Right lung (tissue), 5 donors: ENCODE measurements around the gene AGGF1. TPM values are rescaled to one million over a fixed set of nuclear protein-coding genes. Genes with fewer than 3 reads are reported as not detected.
"Not testable (repeated sequence)": the region's sequence is repeated elsewhere in the genome, so short reads cannot be mapped to it uniquely, and the experiment has no call there.

Experiments
- DNase-seq, 2 donors: peaks; one replicate each; pipeline ENCODE4 v3.0.0-alpha.2; 2013
- polyA plus RNA-seq, 5 donors: library from polyadenylated mRNA; unstranded; fragments of 120-200 nt; gene quantifications; one replicate each; pipeline versions ENCODE4 v1.2.1 to v1.2.3, GENCODE V29; 2013; ENCODE audit warnings: inconsistent platforms in 1 of 5, low replicate concordance in 1 of 5; ENCODE audit not compliant: insufficient read length in 5 of 5, insufficient read depth in 1 of 5

The AGGF1 gene
- polyA plus RNA-seq, 5 donors = 20.6 to 33.3 (median 25.9) TPM

- no peak for DNase-seq
These were observed 12.5 kb upstream of the AGGF1 start for GRCh38 chr5:77017668-77018067.

DNA sequence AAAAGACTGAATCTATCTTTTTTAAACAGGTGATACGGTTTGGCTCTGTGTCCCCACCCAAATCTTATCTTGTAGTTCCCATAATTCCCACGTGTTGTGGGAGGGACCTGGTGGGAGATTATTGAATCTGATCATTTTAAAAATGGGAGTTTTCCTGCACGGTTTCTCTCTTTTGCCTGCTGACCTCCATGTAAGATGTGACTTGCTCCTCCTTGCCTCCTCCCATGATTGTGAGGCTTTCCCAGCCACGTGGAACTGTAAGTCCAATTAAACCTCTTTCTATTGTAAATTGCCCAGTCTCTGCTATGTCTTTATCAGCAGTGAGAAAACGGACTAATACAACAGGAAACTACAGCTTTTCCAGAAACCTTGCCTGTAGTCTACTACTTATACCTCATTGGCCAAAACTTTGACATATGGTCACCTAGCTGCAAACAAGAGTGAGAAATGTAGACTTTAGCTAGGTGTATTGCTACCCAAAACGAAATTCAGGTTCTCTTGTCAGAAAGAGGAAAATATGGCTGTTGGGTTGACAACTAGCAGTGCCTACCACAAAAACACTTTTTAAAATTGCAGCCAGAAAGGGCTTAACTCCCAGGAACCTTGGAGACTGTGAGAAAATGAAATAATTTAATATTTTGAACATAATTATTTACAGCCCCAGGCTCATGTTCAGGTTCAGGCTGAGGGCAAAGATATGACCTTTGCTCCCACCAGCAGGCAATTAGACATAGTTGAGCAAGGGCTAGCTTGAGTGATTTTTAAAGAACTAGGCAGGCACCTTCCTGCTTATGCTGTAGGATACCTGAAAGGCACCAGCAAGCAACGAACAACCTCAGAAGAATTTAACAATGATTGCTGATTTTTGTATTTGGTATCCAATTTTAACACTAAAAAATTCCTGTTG lies 7.4 kb upstream of the AGGF1 start:
- no peak for DNase-seq

- no peak for DNase-seq
These were observed 5.7 kb upstream of the AGGF1 start for GRCh38 chr5:77024490-77024889.

DNA sequence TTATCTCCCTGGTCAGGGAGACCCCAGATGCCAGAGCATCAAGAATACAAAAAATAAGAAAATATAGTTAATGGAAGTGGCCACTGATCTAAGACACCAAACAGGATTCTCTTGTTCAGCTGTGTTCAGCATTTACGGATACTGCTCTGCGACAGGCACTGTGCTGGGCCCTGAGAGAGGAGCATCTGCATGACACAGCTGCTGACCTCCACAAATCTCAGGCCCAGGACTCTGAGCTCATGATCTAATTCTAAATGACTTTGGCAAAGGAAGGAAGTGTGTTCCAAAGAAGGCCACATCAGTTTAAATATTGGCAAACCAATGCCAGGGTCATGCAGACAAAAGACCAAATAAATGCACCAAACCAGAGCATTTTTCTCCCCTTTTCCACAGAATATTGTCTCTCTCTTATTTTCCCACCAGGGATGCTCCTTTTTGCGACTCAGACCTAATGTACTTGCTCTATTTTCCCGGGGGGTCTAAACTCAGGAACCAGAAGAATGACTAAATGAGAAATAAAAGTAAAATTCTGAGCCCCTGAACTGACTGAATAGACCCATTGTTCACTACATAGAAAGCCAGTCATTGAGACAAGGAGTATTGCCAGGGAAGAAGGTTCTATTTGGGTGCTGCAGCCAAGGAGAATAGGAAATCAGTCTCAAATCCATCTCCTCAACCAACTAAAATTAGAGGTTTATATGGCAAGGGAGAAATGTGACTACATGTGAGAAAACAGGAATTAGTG lies 1.4 kb upstream of the AGGF1 start:
- DNase-seq = no peak

DNA sequence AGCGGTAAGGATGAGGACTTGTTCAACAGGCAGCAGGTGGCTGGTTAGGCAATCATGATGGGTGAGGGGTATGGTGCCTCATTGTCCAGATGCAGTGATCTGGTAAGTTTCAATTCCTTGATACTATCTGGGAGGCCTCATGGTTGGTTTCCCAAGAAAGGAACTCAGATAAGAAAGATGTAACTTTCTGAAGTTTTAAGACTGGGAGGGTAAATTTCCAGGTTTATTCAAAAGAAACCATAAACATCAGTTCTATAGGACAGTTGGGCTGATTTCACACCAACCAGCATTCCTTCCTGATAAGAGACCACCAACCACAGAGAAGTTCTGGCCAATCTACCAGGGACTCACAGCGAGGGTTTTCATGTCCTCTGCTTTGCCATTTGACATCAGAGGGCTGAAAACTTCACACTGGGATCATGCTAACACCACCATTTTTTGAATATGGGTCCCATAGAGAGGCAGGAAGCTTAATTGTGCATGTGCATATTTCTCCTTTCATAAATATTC lies 773 bp upstream of the AGGF1 start:
- DNase-seq = peak in 1 of 2 donors; percentile 0

GRCh38 chr5:77031891-77032290 lies 1.7 kb downstream of the AGGF1 start:
- DNase-seq = no peak

DNA sequence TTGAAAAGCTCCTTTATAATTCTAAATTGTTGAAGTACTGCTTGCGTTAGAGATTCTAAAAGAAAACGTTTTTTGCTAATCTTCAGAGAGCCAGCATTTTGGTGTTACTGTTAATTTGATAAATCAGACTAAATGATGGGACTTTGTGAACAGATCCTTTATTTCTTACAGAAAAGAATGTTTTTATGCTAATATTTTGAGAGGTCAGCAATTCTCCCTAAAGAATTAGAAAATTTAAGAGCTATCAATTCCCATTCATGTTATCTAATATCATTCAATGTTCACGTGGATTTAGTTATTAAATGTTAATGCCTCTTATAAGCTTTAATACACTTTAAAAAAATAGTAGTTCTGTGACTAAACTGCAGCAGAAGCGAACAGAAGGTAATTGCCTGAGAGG lies 2.4 kb downstream of the AGGF1 start:
- no peak for DNase-seq

- DNase-seq = no peak
These were observed 3.1 kb downstream of the AGGF1 start for GRCh38 chr5:77033338-77033737.

DNA sequence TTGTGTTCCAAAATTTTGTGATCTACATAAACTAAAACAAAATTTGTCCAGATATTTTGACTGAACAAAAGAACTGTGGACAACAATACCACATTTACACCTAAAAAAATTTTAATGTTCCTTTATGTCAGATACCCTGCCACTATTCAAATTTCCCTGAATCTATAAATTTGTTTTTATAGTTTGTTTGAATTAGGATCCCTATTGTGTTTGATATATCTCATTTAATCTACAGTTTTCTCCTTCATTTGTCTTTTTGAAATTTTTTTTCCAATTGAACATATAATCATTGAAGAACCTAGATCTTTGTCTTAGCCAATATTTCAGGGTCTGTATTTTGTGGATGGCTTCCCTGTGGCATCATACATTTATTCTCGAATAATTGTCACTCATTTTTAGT lies 5.7 kb downstream of the AGGF1 start:
- no peak for DNase-seq

DNA sequence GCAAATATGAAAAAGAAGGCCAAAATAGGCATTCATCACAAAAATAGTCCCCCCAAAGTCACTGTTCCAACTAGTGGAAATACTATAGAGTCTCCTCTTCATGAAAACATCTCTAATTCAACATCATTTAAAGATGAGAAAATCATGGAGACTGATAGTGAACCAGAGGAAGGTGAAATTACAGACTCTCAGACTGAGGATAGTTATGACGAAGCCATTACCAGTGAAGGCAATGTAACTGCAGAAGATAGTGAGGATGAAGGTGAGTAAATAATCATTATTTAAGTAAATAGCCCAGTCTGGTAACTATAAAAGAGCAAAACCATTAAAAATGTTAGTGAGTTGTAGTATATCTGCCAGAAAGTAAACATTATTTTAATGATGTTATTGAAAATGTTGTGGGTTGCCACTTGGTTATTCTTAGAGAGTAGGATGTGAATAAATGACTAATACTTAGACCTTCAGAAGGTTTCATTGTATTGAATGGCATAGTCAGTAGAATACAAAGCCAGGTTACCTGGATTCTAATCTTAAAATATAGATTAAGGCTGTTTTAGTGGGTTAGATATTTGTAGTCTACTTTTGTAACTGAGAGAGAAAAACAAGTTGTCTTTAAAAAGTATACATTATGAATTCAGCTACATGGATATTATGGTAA lies 16.3 kb downstream of the AGGF1 start:
- no peak for DNase-seq

- no peak for DNase-seq
These were observed 33.8 kb downstream of the AGGF1 start for GRCh38 chr5:77064040-77064439.

- no peak for DNase-seq
These were observed 35.1 kb downstream of the AGGF1 start for GRCh38 chr5:77065256-77065655.

DNA sequence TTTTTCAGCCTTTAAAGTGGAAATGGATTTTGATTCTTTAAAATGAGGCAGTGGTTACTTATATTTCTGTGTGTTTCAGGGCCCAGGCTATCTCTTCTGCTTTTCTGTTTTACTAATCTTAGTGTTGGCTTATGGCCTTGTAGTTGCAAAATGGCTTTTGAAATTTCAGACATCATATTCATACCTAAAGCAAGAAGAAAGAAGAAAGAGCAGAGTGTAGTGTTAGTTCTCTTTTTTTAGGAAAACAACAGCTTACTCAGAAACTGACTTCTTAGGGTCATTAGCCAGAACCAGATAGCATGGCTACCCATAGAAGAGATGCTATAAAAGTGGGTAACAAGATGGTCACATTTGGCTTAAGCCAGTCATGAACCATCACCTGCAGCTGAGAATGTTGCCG lies 36.0 kb downstream of the AGGF1 start:
- DNase-seq = no peak

- DNase-seq = no peak
These were observed 36.7 kb downstream of the AGGF1 start for GRCh38 chr5:77066823-77067442.

DNA sequence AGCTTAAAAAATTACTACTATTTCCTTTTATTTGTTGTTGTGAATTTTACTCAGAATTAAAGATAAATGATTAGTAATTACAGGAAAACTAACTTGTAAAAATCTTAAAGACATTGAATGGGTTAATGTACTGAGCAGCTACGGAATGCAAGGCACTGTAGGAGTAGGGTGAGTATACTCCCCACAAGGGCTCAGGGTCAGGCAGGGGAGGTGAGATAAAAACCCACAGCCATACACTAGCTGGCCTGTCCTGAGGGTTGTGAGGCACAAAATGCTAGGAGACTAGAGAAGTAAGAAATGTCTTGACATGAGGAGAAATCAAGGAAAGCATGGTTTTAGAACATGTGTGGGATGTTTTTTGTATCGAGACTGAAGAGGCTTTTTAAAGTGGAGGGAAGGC lies 43.5 kb downstream of the AGGF1 start:
- DNase-seq = no peak

DNA sequence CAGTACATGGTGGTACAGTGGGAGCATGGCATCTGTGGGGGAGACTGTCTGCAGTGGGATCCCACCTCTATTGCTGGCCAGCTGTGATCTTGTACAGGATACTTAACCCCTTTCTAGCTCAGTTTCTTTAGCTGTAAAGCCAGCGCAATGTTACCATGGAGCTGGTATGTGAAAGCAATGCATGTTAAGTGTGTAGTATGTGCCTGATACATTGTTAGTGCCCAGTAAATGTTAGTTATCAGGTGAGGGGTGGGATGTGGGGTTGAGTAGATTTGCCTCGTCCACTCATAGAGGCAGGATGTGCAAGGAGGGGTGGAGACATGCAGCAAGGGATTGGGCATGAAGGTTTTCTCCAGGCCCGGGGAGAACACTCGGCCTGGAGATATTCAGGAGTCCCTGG lies 44.5 kb downstream of the AGGF1 start:
- DNase-seq = no peak

DNA sequence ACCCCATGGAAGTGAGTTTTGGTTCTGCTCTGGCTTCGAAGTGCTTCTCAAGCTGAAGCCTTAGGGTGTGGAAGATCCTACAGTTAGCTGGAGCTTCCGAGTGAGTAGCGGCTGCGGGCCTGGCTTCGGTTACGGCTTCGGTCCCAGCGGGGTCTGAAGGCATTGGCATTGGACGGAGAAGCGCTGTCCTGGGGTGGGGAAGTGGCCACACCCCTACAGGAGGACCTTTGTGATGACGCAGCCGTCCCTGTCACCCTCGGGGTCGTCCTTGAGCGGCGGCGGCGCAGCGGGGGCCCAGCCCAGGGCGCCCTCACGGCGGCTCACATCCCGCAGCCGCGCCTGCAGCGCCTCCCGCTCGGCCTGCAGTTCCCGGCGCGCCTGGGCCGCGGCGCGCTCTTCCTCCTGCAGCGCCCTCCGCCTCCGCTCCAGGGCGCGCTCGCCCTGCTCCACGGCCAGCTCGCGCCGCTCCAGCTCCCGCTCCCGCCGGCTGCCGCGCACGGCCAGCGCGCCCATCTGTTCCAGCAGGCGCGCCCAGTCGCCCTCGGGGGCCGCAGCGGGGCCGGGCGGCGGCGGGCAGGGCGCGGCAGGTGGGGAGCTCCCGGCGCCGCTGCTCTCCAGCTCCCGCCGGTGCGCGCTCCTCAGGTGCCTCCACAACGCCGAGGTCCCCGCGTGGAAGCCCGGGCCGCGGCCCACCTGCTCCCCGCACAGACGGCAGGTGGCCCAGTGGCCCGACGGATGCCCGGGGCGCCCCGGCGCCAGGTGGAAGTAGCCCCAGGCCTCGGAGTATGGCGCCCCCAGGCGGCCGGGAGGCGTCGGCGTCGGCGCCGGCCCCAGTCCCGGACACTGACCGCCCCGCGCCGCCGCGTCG lies 47.0 kb downstream of the AGGF1 start:
- DNase-seq = peak; percentile 56

- no peak for DNase-seq
These were observed 47.6 kb downstream of the AGGF1 start for GRCh38 chr5:77077829-77078176.

DNA sequence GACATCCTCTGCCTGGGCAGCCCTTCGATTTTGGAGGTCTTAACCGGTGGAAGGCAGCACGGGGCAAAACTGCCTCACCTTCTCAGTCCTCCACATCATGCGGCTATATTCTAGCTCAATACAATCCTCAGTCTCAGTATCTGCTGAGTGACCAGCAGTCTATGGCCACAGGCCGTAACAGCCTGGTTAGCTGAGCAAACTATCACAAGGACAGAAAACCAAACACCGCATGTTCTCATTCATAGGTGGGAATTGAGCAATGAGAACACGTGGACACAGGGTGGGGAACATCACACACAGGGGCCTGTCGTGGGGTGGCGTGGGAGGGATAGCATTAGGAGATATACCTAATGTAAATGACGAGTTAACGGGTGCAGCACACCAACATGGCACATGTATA lies 50.3 kb downstream of the AGGF1 start:
- not testable (repeated sequence) for DNase-seq

- DNase-seq = no peak
These were observed 50.7 kb downstream of the AGGF1 start for GRCh38 chr5:77080905-77081304.

DNA sequence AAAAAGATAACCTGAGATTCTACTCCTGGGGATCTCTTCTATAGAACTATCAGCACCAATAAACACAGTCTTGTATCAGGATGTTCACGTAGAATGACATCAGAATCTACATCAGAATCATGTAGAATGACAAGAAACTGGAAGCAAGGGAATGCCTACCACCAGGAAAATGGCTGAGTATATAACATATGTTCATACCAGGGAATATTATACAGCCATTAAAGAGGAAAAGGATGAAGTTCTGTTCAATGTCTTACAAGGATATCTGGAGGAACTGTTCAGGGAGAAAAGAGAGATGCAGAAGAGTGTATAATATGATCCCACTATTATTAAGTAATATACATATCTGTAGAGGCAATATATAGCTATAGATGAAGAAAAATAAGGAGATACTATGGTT lies 52.1 kb downstream of the AGGF1 start:
- DNase-seq = no peak
